Breast epithelium (tissue), 4 donors: Measurements from ENCODE around the gene PCSK2. TPM values are rescaled to one million over a fixed set of nuclear protein-coding genes. Genes with fewer than 3 reads are reported as not detected.

Source experiments
- DNase-seq, 2 donors: peaks; one replicate each; pipeline ENCODE4 v3.0.0-alpha.2; 2019; ENCODE audit warnings: low spot score in 2 of 2
- H3K27ac ChIP-seq, 2 donors: fragments of 200-600 bp; sonication (generic) in 1 of 2; one replicate each; pipeline ENCODE4 v1.5.1; 2016 to 2019; ENCODE audit warnings: mild to moderate bottlenecking in 1 of 2
- H3K27me3 ChIP-seq, 2 donors: fragments of 200-600 bp; sonication (generic) in 1 of 2; one replicate each; pipeline versions ENCODE4 v1.5.1 to v1.6.0; 2017 to 2019; ENCODE audit warnings: control low read depth in 1 of 2, mild to moderate bottlenecking in 1 of 2
- H3K36me3 ChIP-seq: fragments of 200-600 bp; one replicate; pipeline ENCODE4 v1.5.1; 2019
- H3K4me1 ChIP-seq, 2 donors: fragments of 200-600 bp; sonication (generic); one replicate each; pipeline ENCODE4 v1.5.1; 2016 to 2019; ENCODE audit warnings: control low read depth in 1 of 2
- H3K4me3 ChIP-seq, 3 donors: fragments of 200-600 bp; sonication (generic); 1 replicate in 2 of 3; 2 replicates in 1 of 3; pipeline ENCODE4 v1.5.1; 2016 to 2019; ENCODE audit warnings: mild to moderate bottlenecking in 3 of 3, moderate library complexity in 2 of 3
- H3K9me3 ChIP-seq, 2 donors: fragments of 200-600 bp; sonication (generic) in 1 of 2; one replicate each; pipeline ENCODE4 v1.5.1; 2016 to 2019; ENCODE audit warnings: control low read depth in 1 of 2
- CTCF ChIP-seq, 3 donors: fragments of 450-650 bp; IDR thresholded peaks; one replicate each; pipeline ENCODE4 v1.5.1; 2016 to 2017; ENCODE audit warnings: antibody characterized with exemption in 3 of 3, mild to moderate bottlenecking in 3 of 3, moderate library complexity in 3 of 3
- POLR2A ChIP-seq: fragments of 450-650 bp; IDR thresholded peaks from one replicate; pipeline ENCODE4 v1.6.1; 2016; ENCODE audit warnings: antibody characterized with exemption, mild to moderate bottlenecking, moderate library complexity
- POLR2AphosphoS5 ChIP-seq, 3 donors: sonication (generic); formaldehyde crosslinking; IDR thresholded peaks; one replicate each; pipeline ENCODE4 v1.6.1; 2017; ENCODE audit warnings: antibody characterized with exemption in 3 of 3
- intact Hi-C: fragments of 100-400 bp; cut with DNase I; formaldehyde crosslinking; loops from one replicate; pipeline ENCODE4 v1.15.1; 2023; ENCODE audit warnings: low total_unique reads
- total RNA-seq, 3 donors: library from RNA; depleted of rRNA; stranded (reverse); fragments of >200 nt; gene quantifications; one replicate each; pipeline ENCODE4 v1.1.0, GENCODE V29; 2016

Gene PCSK2
- total RNA-seq, 3 donors from 2014 or later, result 0.16 TPM; not detected in 2

- DNase-seq, result no peak
- H3K4me1 ChIP-seq, result no peaks in the 10 kb centered on the region
- TF ChIP-seq CTCF (IDR thresholded peaks at IDR 0.05) (no peak), POLR2A (no peak), POLR2AphosphoS5 (IDR thresholded peaks at IDR 0.05) (no peak)
- H3K4me3 ChIP-seq, result no peak overlapping the region
- no peaks in the 10 kb centered on the region for H3K36me3 ChIP-seq
- no peaks in the 10 kb centered on the region for H3K9me3 ChIP-seq
- intact Hi-C loops, result no loop called here
- no peak overlapping the region for H3K27ac ChIP-seq
- H3K27me3 ChIP-seq, result no peaks in the 10 kb centered on the region
These were observed 283.7 kb downstream of the PCSK2 start for GRCh38 chr20:17510548-17510947.

DNA sequence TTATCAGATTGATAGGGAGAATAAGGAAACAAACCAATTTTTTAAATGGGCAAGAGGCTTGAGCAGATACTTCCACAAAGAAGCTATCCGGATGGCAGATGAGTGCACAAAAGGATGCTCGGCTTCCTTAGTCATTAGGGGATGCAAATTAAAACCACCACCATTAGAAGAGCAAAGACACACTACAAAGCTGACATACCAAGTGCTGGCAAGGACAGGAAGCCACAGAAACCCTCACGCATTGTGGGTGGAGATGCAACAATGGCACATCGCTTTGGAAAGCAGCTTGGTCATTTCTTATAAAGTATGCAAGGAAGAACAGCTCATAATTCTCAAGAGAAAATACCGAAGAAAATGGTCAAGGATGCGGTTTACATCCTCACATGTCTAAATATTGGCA, 284.6 kb downstream of the PCSK2 start:
- TF ChIP-seq CTCF (IDR thresholded peaks at IDR 0.05) (no peak), POLR2A (no peak), POLR2AphosphoS5 (IDR thresholded peaks at IDR 0.05) (no peak)
- Histone ChIP-seq H3K27ac (no peak overlapping the region), H3K4me3 (no peak overlapping the region), H3K36me3 (no peaks in the 10 kb centered on the region), H3K4me1 (no peaks in the 10 kb centered on the region), H3K9me3 (no peaks in the 10 kb centered on the region), H3K27me3 (no peaks in the 10 kb centered on the region)
- DNase-seq, result no peak
- intact Hi-C loops, result no loop called here

DNA sequence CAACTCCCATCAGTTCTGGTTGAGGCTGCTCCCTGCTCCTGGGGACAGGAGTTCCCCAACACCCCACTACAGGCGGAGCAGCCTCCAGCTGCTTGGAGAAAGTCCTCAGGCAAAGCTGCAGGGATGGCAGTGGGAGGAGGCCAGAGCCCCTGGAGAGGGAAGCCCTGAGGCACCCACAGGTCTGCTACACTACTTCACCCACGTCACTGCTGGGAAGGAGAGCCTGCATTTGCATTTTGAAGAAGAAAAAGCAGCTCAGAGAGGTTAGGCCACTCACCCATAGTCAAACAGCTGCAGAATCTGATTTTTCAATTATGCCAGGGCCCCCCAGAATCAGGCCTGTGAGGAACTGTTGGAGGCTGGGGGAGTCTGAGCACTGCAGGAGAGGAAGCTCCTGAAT, 287.1 kb downstream of the PCSK2 start:
- no peak for DNase-seq
- no peak for TF ChIP-seq CTCF (IDR thresholded peaks at IDR 0.05)
- no peak for TF ChIP-seq POLR2AphosphoS5 (IDR thresholded peaks at IDR 0.05)
- no peak for TF ChIP-seq POLR2A
- Histone ChIP-seq H3K9me3 (no peaks in the 10 kb centered on the region), H3K4me3 (no peak overlapping the region), H3K4me1 (no peaks in the 10 kb centered on the region), H3K36me3 (no peaks in the 10 kb centered on the region), H3K27ac (no peak overlapping the region), H3K27me3 (no peaks in the 10 kb centered on the region)
- intact Hi-C loops, result no loop called here

GRCh38 chr20:17515053-17515452, 288.2 kb downstream of the PCSK2 start:
- H3K36me3 ChIP-seq, result no peaks in the 10 kb centered on the region
- H3K4me1 ChIP-seq, result no peaks in the 10 kb centered on the region
- no peaks in the 10 kb centered on the region for H3K27me3 ChIP-seq
- H3K4me3 ChIP-seq, result no peak overlapping the region
- TF ChIP-seq POLR2A (no peak), POLR2AphosphoS5 (IDR thresholded peaks at IDR 0.05) (no peak), CTCF (IDR thresholded peaks at IDR 0.05) (no peak)
- no peak for DNase-seq
- H3K9me3 ChIP-seq, result no peaks in the 10 kb centered on the region
- intact Hi-C loops, result no loop called here
- H3K27ac ChIP-seq, result no peak overlapping the region

DNA sequence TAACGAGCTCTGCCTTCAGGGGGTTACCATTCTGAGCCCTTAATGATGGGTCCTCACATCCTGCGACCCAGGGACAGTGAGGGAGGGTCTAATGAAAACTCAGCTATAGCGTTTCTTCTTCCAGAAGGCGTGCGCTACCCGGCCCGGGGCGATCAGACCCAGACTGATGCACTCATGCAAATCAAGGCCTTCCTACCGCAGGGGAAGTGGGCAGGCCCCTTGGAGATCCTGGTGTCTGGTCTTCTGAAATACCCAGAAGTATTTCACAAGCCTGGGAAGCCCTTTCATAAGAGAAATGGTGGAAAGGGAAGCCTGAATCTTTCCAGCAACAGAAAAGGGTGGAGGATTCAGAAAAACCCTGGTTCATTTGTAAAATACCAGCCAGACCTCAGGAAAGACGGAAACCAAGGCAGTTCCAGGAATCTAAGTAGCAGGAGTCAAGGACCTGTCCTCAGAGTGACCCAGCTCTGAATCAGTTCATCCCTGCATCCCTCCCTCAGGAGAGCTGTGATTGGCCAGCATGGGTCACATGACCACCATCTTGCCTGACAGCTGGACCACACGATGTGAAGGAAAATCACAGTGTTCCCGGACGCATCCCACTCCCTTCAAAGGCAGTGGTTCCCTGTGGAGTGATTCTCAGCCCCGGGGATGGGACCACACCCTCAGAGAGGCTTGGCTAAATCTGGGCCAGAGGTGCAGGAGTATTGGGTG, 291.7 kb downstream of the PCSK2 start:
- TF ChIP-seq POLR2AphosphoS5 (IDR thresholded peaks at IDR 0.05), result no peak
- TF ChIP-seq POLR2A, result no peak
- TF ChIP-seq CTCF (IDR thresholded peaks at IDR 0.05), result no peak
- Histone ChIP-seq H3K4me3 (no peak overlapping the region), H3K4me1 (no peaks in the 10 kb centered on the region), H3K27ac (no peak overlapping the region), H3K9me3 (no peaks in the 10 kb centered on the region), H3K27me3 (no peaks in the 10 kb centered on the region), H3K36me3 (no peaks in the 10 kb centered on the region)
- DNase-seq, result no peak
- intact Hi-C loops, result no loop called here
